OCI-LY1 (cell line): ENCODE measurements around the gene LRRC25.
A peak's percentile ranks its signal among the peaks of the same experiment; 100 is the strongest.

Source experiments
- H2AFZ ChIP-seq: fragments of 200-600 bp; sonication (generic), shearing (Covaris generic); 2 replicates; pipeline ENCODE4 v1.6.0; 2014; ENCODE audit warnings: antibody characterized with exemption, mild to moderate bottlenecking, low read length
- H3F3A ChIP-seq: fragments of 200-600 bp; sonication (generic), shearing (Covaris generic); 2 replicates; pipeline ENCODE4 v1.6.0; 2014; ENCODE audit warnings: mild to moderate bottlenecking, antibody characterized with exemption, low read length, moderate library complexity; ENCODE audit not compliant: insufficient read depth
- H3K27ac ChIP-seq: fragments of 200-600 bp; sonication (generic); 2 replicates; pipeline ENCODE4 v1.5.1; 2014; ENCODE audit warnings: low read length, mixed run types, mild to moderate bottlenecking, low read depth; ENCODE audit not compliant: poor library complexity, severe bottlenecking
- H3K27me3 ChIP-seq: fragments of 200-600 bp; sonication (generic); 2 replicates; pipeline ENCODE4 v1.6.0; 2014; ENCODE audit warnings: antibody characterized with exemption, mild to moderate bottlenecking, low read length, moderate library complexity; ENCODE audit not compliant: insufficient read depth
- H3K36me3 ChIP-seq: fragments of 200-600 bp; sonication (generic); 2 replicates; pipeline ENCODE4 v1.6.1; 2014; ENCODE audit warnings: mild to moderate bottlenecking, antibody characterized with exemption, low read length, moderate library complexity, mixed read lengths; ENCODE audit not compliant: insufficient read depth
- H3K4me1 ChIP-seq: fragments of 200-600 bp; sonication (generic); 2 replicates; pipeline ENCODE4 v1.5.1; 2014; ENCODE audit warnings: mild to moderate bottlenecking, low read length, moderate library complexity; ENCODE audit not compliant: insufficient read depth, severe bottlenecking
- H3K4me2 ChIP-seq: fragments of 200-600 bp; sonication (generic), shearing (Covaris generic); 2 replicates; pipeline ENCODE4 v1.6.1; 2014; ENCODE audit warnings: low read length
- H3K4me3 ChIP-seq: fragments of 200-600 bp; sonication (generic); 2 replicates; pipeline ENCODE4 v1.5.1; 2014; ENCODE audit warnings: low read length, low read depth, mild to moderate bottlenecking, mixed read lengths; ENCODE audit not compliant: poor library complexity, severe bottlenecking
- H3K79me2 ChIP-seq: fragments of 200-600 bp; shearing (Covaris generic); 2 replicates; pipeline ENCODE4 v1.6.1; 2016; ENCODE audit warnings: mixed run types, low read length, mixed read lengths; ENCODE audit not compliant: insufficient read depth
- H3K9ac ChIP-seq: fragments of 200-600 bp; sonication (generic), shearing (Covaris generic); 2 replicates; pipeline ENCODE4 v1.6.1; 2014; ENCODE audit warnings: mild to moderate bottlenecking, low read length, mixed read lengths
- H3K9me2 ChIP-seq: fragments of 200-600 bp; sonication (generic), shearing (Covaris generic); 2 replicates; pipeline ENCODE4 v1.6.1; 2014; ENCODE audit warnings: low read depth, mild to moderate bottlenecking, low read length, mixed read lengths
- H3K9me3 ChIP-seq: fragments of 200-600 bp; shearing (Covaris generic); 2 replicates; pipeline ENCODE4 v1.6.1; 2014; ENCODE audit warnings: low read length, mixed read lengths
- H4K20me1 ChIP-seq: fragments of 200-600 bp; sonication (generic), shearing (Covaris generic); 2 replicates; pipeline ENCODE4 v1.6.0; 2016; ENCODE audit warnings: mild to moderate bottlenecking, low read length; ENCODE audit not compliant: insufficient read depth
- CTCF ChIP-seq: fragments of 200-600 bp; sonication (generic), shearing (Covaris generic); IDR thresholded peaks from 2 replicates; pipeline ENCODE4 v1.5.1; 2017; ENCODE audit warnings: mild to moderate bottlenecking, antibody characterized with exemption, low read length, moderate library complexity, mixed read lengths
- EZH2 ChIP-seq: fragments of 200-600 bp; sonication (generic), shearing (Covaris generic); IDR thresholded peaks from 2 replicates; pipeline ENCODE4 v1.8.0; 2017; ENCODE audit warnings: borderline replicate concordance, mixed run types, mild to moderate bottlenecking, antibody characterized with exemption, low read length, moderate library complexity, mixed read lengths

LRRC25 gene

DNA sequence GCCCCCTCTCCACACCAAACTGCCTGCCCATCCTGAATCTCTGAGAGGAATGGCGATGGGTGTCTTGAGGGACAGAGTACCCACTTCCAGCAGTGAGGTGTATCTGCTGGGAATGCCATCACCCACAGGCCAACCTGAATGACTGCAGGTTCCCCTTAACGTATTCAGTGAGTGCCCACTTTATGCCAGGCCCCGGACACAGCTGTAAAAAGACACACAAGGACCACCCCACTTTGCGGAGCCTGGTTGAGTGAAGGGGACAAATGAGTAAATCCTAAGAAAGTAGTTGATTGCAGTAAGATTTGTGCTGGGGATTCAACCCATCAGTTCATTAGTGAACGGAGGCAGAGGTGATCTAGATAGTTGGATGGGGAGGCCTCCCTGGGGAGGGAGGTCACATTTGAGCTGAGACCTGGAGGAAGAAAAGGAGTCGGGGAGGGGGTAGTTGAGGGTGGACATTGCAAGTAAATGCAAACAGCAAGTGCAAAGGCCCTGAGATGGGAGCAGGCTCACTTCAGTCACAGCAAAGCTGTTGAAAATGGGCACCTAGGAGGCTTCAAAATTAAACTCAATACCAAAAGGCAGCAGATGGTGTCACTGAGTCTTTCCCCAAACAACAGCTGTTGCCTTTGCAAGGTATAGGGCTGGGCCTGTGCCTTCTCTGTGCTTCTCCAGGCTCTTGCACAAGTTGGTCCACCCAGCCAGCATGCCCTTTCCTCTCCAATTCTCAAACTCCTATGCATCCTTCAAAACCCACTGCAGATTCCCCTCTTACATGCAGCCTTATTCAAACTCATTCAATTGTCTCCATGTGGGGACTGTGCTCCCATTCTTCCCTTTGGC is 7.1 kb downstream of the LRRC25 start:
- no peaks in the 10 kb centered on the region for H3K9me2 ChIP-seq
- no peak overlapping the region for H3K27ac ChIP-seq
- H2AFZ ChIP-seq: no peak overlapping the region
- no peaks in the 10 kb centered on the region for H3K36me3 ChIP-seq
- H3K4me3 ChIP-seq: no peak overlapping the region
- H3F3A ChIP-seq: no peaks in the 10 kb centered on the region
- H3K9me3 ChIP-seq: no peaks in the 10 kb centered on the region
- H3K27me3 ChIP-seq: peaks cover 17% of the 10 kb centered on the region; the same call in 1 of the 2 replicates
- TF ChIP-seq EZH2: no peak
- no peak for TF ChIP-seq CTCF
- no peak overlapping the region for H3K9ac ChIP-seq
- no peaks in the 10 kb centered on the region for H3K79me2 ChIP-seq
- no peak overlapping the region for H3K4me2 ChIP-seq
- H4K20me1 ChIP-seq: no peaks in the 10 kb centered on the region
- H3K4me1 ChIP-seq: peaks cover 26% of the 10 kb centered on the region

- no peaks in the 10 kb centered on the region for H3F3A ChIP-seq
- H3K9ac ChIP-seq: no peak overlapping the region
- no peak overlapping the region for H3K4me3 ChIP-seq
- peaks cover 17% of the 10 kb centered on the region; the same call in 1 of the 2 replicates for H3K27me3 ChIP-seq
- no peaks in the 10 kb centered on the region for H3K9me3 ChIP-seq
- H3K79me2 ChIP-seq: no peaks in the 10 kb centered on the region
- no peak overlapping the region for H3K4me2 ChIP-seq
- H3K36me3 ChIP-seq: no peaks in the 10 kb centered on the region
- H2AFZ ChIP-seq: no peak overlapping the region
- TF ChIP-seq EZH2 (no peak), CTCF (no peak)
- H3K4me1 ChIP-seq: peaks cover 26% of the 10 kb centered on the region
- no peaks in the 10 kb centered on the region for H3K9me2 ChIP-seq
- H3K27ac ChIP-seq: no peak overlapping the region
- no peaks in the 10 kb centered on the region for H4K20me1 ChIP-seq
These were observed 7.7 kb downstream of the LRRC25 start for GRCh38 chr19:18389726-18390064.

- TF ChIP-seq CTCF: no peak
- TF ChIP-seq EZH2: no peak
- H3K9me3 ChIP-seq: no peaks in the 10 kb centered on the region
- H3K27me3 ChIP-seq: peaks cover 17% of the 10 kb centered on the region; the same call in 1 of the 2 replicates
- no peaks in the 10 kb centered on the region for H3K36me3 ChIP-seq
- H2AFZ ChIP-seq: no peak overlapping the region
- H4K20me1 ChIP-seq: no peaks in the 10 kb centered on the region
- H3K4me3 ChIP-seq: peak overlapping the region; percentile 31
- H3K9ac ChIP-seq: no peak overlapping the region; the same call in 1 of the 2 replicates
- H3K79me2 ChIP-seq: no peaks in the 10 kb centered on the region
- H3K27ac ChIP-seq: no peak overlapping the region
- peaks cover 25% of the 10 kb centered on the region for H3K4me1 ChIP-seq
- H3K9me2 ChIP-seq: no peaks in the 10 kb centered on the region
- H3F3A ChIP-seq: no peaks in the 10 kb centered on the region
- peak overlapping the region; percentile 55 for H3K4me2 ChIP-seq
These were observed 8.3 kb downstream of the LRRC25 start for GRCh38 chr19:18388960-18389725.
